Caki2 (cell line): ENCODE data around the gene TECPR1. TPM values are rescaled to one million over a fixed set of nuclear protein-coding genes. Genes with fewer than 3 reads are reported as not detected.

Experiments used
- DNase-seq: peaks from one replicate; pipeline ENCODE4 v3.0.0-alpha.2; 2015; ENCODE audit warnings: low read depth
- in situ Hi-C: cut with HindIII; loops from 2 replicates; pipeline ENCODE4 v1.10.0; 2016; ENCODE audit warnings: low sequenced_read_pairs, low pct_unique_long_range_greater_than_20kb, mixed read lengths
- total RNA-seq: library from RNA; depleted of rRNA; stranded (reverse); fragments of >200 nt; shearing (Covaris generic); gene quantifications from 2 replicates; pipeline ENCODE4 v1.2.3, GENCODE V29; 2014; ENCODE audit warnings: low replicate concordance

Gene TECPR1
- total RNA-seq, 1 experiment from 2014 or later: 7.7 TPM

GRCh38 chr7:98286093-98286539 lies 34.1 kb upstream of the TECPR1 start:
- in situ Hi-C loops: no loop called here
- peak; percentile 56 for DNase-seq

- in situ Hi-C loops: no loop called here
- DNase-seq: no peak
Observed at GRCh38 chr7:98285157-98286092, 33.4 kb upstream of the TECPR1 start.

GRCh38 chr7:98284335-98285036 lies 32.5 kb upstream of the TECPR1 start:
- in situ Hi-C loops: no loop called here
- DNase-seq: peak; percentile 90

- in situ Hi-C loops: no loop called here
- no peak for DNase-seq
Observed at GRCh38 chr7:98283887-98284222, 31.8 kb upstream of the TECPR1 start.

- no peak for DNase-seq
- in situ Hi-C loops: no loop called here
Observed at GRCh38 chr7:98283127-98283886, 31.3 kb upstream of the TECPR1 start.

- no peak for DNase-seq
- in situ Hi-C loops: no loop called here
Observed at GRCh38 chr7:98282703-98283102, 30.7 kb upstream of the TECPR1 start.

GRCh38 chr7:98281757-98282606 lies 29.9 kb upstream of the TECPR1 start:
- in situ Hi-C loops: no loop called here

GRCh38 chr7:98280791-98281756 lies 29.0 kb upstream of the TECPR1 start, which contains the start of gene BRI3:
BRI3 (plus strand) TSS chr7:98281686; CDS start chr7:98281796, 110 bp downstream.
- in situ Hi-C loops: no loop called here
- peak; percentile 47 for DNase-seq

More at GRCh38 chr7:98281757-98282606, 29.9 kb upstream of the TECPR1 start:
- no peak for DNase-seq

GRCh38 chr7:98280296-98280695 lies 28.3 kb upstream of the TECPR1 start:
- in situ Hi-C loops: no loop called here

GRCh38 chr7:98278936-98279335 lies 26.9 kb upstream of the TECPR1 start:
- in situ Hi-C loops: no loop called here
- DNase-seq: no peak

More at GRCh38 chr7:98280296-98280695, 28.3 kb upstream of the TECPR1 start:
- no peak for DNase-seq

GRCh38 chr7:98278408-98278807 lies 26.4 kb upstream of the TECPR1 start:
- DNase-seq: no peak
- in situ Hi-C loops: no loop called here

- DNase-seq: no peak
- in situ Hi-C loops: no loop called here
Observed at GRCh38 chr7:98276241-98276761, 24.3 kb upstream of the TECPR1 start.

- in situ Hi-C loops: no loop called here
- DNase-seq: no peak
Observed at GRCh38 chr7:98267303-98267702, 15.3 kb upstream of the TECPR1 start.

GRCh38 chr7:98266840-98267239 lies 14.8 kb upstream of the TECPR1 start:
- in situ Hi-C loops: no loop called here
- no peak for DNase-seq

- in situ Hi-C loops: no loop called here
- peak; percentile 68 for DNase-seq
Observed at GRCh38 chr7:98265841-98266271, 13.8 kb upstream of the TECPR1 start.

- no peak for DNase-seq
- in situ Hi-C loops: no loop called here
Observed at GRCh38 chr7:98257701-98258100, 5.7 kb upstream of the TECPR1 start.
